ENCODE results near the gene LYG1.

The LYG1 gene

GRCh38 chr2:99275882-99276281, 25.1 kb downstream of the LYG1 start:
- DNase-seq (ENCODE audit: low read depth) = no peak

- DNase-seq (ENCODE audit: low read depth) = no peak
Observed at GRCh38 chr2:99261242-99261641, 39.8 kb downstream of the LYG1 start.

DNA sequence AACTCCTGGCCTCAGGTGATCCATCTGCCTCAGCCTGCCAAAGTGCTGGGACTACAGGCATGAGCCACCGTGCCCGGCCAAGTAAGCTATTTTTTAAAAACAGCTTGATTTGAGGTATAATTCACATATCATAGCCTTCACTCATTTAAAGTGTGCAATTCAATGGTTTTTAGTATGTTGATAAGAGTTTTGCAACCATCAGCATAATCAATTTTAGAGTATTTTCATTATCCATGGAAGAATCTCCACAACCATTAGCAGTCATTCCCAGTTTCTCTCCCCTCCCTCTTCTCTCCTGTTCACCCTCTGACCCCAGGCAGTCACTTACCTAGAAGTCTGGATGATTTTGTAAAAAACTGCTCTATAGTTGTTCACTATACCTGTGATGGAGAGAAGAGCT, 40.8 kb downstream of the LYG1 start:
- no peak for DNase-seq (ENCODE audit: low read depth)

DNA sequence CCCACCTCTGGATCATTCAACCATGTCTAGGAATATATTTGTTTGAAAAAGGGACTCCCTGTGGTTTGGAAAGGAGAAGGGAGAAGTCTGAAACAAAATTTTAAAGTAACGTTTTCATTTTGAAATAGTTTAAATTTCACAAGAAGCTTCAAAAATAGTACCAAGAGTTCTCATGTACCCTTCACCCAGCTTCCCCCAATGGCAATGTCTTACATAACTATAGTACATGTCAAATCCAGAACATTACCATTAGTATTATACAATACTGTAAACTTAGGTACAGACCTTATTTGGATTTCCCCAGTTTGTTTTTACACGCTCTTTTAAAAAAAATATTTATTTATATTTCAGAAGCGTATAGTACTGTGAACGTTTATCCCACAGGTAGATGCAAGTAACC, 41.5 kb downstream of the LYG1 start:
- no peak for DNase-seq (ENCODE audit: low read depth)

- DNase-seq (ENCODE audit: low read depth) = no peak
Observed at GRCh38 chr2:99256677-99257076, 44.3 kb downstream of the LYG1 start.

DNA sequence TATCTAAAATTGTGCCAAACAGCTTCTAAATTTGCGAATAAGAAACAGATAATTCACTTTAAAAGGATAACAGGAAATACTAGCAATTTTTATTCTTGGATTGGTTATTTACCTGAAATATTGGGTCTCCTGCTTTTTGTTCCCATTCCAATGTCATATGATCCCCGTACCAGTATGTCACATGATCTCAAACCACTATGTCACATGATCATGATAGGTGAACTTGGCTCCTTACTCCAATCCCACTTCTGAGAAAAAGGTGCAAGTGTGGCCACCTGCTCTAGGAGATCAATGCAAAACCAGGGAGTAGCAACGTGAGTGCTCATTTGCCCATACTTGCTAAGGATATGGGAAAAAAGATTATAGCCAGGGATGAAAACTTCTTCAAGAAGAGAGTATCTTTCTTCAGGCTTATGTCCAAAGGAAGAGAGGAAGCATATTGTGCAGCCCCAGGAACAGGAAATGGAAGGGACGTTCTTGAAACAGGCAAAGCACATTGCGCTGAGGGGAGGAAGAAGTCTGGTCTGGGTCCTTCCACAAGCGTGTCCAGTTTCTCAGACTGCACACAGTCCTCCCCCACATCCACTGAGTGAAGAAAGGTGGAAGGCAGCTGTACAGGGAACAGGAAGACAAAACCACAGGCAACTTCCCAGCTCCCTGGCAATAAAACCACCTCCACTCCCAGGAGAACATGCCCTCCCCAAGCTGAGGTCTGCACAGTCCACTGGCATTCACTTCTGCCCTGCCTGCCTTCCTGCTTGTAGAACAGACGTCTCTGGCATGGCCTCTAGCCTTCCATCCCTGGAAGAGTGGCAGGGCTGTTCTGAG, 45.3 kb downstream of the LYG1 start, which contains the start of gene LYG2:
LYG2 (minus strand) TSS at position 176 of the 828 bp plus-strand sequence. CDS start 1,406 bp downstream, outside the sequence.
- no peak for DNase-seq (ENCODE audit: low read depth)

GRCh38 chr2:99249951-99250350, 51.0 kb downstream of the LYG1 start:
- no peak for DNase-seq (ENCODE audit: low read depth)

GRCh38 chr2:99242151-99242550, 58.8 kb downstream of the LYG1 start:
- DNase-seq (ENCODE audit: low read depth) = no peak

- DNase-seq (ENCODE audit: low read depth) = no peak
Observed at GRCh38 chr2:99240431-99240830, 60.6 kb downstream of the LYG1 start.

DNA sequence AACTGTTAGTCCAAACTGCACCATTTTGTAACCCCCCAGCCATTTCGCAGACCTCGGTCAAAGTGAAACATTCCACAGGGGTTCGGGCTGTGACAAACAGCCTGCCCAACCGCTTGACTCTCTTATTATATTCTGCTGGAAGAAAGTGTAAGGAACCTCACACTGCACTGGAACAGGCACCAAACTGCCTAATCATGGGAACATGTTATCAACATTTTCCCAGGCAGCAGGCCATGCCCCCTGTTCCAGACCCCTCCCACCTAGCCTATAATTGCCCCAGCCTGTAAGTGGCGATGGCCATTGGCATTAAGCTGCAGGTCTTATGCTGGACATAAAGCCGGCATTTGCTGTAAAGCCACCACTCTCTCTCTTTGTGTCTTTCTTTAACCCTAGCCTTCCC, 62.4 kb downstream of the LYG1 start:
- DNase-seq (ENCODE audit: low read depth) = no peak
